OCI-LY3 (cell line): Measurements from ENCODE around the gene SPOP.

Source experiments
- EZH2phosphoT487 ChIP-seq: fragments of 200-600 bp; shearing (Covaris generic); IDR thresholded peaks from 2 replicates; pipeline ENCODE4 v1.6.1; 2018; ENCODE audit warnings: antibody characterized with exemption, mixed run types, low read depth
- TF ChIP-seq, protein P1 (sequence below): fragments of 200-600, 300-600 bp; sonication (generic); IDR thresholded peaks from 2 replicates; pipeline ENCODE4 v1.5.1; 2014; ENCODE audit warnings: antibody characterized with exemption, low read length, low read depth

DNA sequence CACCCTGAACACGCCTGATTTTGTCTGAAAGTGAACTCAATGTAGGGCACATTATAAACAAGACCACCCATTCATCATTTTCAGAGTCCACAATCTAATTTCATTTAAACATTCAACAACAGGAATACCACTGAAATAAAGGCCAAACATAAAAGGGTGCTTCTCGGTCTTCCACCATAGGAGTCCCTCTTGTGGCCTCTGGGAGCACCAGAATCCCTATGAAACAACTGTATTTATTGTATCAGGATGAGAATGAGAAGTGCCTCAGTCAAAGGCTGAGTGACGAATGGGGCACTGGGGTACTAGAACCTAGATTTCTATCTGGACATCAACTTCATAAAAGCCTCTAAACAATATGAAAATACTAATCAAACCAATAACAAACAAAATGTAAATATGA lies 61.8 kb downstream of the SPOP start:
- TF ChIP-seq, protein P1, sequence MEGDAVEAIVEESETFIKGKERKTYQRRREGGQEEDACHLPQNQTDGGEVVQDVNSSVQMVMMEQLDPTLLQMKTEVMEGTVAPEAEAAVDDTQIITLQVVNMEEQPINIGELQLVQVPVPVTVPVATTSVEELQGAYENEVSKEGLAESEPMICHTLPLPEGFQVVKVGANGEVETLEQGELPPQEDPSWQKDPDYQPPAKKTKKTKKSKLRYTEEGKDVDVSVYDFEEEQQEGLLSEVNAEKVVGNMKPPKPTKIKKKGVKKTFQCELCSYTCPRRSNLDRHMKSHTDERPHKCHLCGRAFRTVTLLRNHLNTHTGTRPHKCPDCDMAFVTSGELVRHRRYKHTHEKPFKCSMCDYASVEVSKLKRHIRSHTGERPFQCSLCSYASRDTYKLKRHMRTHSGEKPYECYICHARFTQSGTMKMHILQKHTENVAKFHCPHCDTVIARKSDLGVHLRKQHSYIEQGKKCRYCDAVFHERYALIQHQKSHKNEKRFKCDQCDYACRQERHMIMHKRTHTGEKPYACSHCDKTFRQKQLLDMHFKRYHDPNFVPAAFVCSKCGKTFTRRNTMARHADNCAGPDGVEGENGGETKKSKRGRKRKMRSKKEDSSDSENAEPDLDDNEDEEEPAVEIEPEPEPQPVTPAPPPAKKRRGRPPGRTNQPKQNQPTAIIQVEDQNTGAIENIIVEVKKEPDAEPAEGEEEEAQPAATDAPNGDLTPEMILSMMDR = no peak
- TF ChIP-seq EZH2phosphoT487 = no peak
